Glomerular endothelial cell (primary cell): Measurements from ENCODE around the gene SLC16A8. TPM values are rescaled to one million over a fixed set of nuclear protein-coding genes. Genes with fewer than 3 reads are reported as not detected.

Experiments
- DNase-seq: peaks from one replicate; pipeline ENCODE4 v3.0.0-alpha.2; 2011; ENCODE audit warnings: low read depth, low spot score; ENCODE audit errors: extremely low read depth
- total RNA-seq: library from RNA; depleted of rRNA; stranded (reverse); fragments of >200 nt; gene quantifications from 2 replicates; pipeline ENCODE4 v1.2.3, GENCODE V29; 2015

SLC16A8 gene
- total RNA-seq, 1 donor from 2014 or later, result not detected

- no peak for DNase-seq
Measured at GRCh38 chr22:38074181-38075104, 9.5 kb downstream of the SLC16A8 start.

- DNase-seq, result no peak
Measured at GRCh38 chr22:38073150-38074130, 10.5 kb downstream of the SLC16A8 start.

GRCh38 chr22:38072322-38073149 lies 11.4 kb downstream of the SLC16A8 start:
- no peak for DNase-seq

GRCh38 chr22:38071421-38072321 lies 12.3 kb downstream of the SLC16A8 start:
- DNase-seq, result no peak

DNA sequence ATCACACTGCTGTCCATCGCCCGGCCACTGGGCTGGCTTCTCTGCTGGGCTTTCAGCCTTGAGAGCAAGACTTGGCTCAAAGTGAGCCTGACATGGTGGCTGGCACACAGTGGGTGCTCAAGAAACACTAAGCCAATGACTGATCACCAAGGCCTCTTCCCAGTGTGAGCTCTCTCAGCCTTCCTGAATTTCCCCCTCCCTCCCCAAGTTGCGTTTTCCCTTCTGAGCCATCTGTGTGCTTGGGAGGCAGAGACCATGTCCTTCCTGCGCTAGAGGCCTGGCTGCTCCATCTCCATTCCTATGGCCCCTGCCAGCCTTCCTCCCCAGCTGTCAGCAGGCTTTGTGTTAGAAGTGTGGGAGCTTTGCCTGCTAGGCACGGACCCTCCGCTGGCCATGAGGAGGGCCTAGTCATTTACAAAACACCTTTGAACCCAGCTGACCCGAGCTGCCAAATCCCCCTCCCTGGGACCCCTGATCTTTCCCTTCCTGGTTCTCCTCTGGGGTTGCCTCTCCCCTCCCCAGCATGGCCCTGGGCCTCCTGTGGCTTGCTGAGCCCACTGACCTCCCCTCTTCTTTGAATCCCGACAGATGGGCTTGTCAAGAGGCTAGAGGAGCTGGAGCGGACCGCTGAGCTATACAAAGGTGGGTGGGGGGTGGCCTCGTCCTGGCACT lies 13.6 kb downstream of the SLC16A8 start:
- DNase-seq, result no peak

- DNase-seq, result no peak
Measured at GRCh38 chr22:38069372-38070249, 14.4 kb downstream of the SLC16A8 start.

GRCh38 chr22:38068641-38069371 lies 15.2 kb downstream of the SLC16A8 start:
- DNase-seq, result no peak

DNA sequence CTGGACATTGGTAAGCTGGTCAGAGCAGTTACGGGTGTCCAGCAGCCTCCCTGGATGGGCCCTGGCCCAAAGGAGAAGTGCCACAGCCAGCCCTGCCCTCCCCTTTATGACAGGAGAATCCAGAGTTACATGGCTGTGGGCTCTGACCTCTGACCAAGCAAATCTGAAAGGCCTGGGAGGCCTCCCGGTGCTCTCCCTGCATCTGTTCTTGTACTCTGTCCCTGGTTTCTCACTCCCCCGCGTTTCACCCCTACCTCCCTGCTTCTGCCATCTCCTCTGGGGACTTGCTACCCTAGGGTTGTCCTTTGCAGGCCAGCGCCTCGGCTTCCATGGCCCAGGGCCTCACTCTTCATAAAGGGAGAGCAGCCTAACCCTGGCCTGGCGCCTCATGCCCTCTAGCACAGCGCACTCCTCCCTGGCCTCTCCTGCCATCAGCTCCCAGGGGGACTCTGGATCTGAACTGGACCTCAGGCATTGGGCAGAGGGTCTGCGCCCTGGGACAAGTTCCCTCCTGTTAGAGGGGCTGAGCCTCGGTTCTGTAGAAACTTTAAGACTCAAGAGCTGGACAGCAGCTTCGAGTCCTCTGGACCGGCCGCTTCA lies 16.1 kb downstream of the SLC16A8 start:
- no peak for DNase-seq

DNA sequence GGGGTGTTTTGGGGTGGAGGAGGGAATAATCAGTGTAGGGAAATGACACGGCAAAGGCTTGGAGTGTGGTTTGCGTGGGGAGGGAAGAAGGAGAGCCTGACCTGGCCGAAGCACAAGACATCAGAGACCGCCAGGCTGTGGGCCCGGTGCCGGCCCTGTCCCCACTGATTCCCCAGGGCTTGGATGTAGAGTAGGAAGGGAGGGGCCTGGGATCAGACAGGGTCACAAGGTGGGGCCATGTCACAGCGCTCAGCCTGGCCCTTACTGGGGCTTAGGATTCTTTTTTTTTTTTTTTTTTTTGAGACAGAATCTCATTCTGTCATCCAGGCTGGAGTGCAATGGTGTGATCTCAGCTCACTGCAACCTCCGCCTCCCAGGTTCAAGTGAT lies 17.0 kb downstream of the SLC16A8 start:
- DNase-seq, result no peak

DNA sequence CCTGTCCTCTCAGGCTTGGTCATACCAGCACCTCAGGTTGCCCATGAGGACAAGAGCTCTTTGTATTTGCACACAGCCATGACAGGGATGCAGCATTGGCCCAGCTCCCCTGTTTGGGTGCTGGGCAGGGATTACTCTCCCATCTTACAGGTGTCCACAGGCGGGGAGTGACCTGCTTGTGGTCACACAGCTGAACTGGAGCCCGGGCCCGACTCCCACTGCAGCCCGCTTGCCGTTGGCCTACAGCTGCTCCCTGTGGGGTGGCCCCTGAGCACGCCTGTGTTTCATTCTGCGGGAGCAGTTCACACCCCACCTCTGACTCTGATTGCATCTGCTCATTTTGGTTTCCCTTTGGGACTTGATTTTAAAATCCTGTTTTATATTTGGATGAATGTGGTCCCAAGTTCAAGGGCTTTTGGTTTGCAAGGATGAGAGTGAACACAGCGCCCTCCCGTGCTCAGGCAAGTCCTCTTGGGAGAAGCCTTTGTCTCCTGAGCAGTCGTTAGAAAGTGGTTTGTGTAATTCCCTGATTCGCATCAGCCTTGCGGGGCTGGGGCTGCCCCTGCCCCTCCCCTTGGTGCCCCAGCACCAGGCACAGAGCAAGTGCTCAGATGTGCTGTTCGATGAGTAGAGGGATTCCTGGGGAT lies 17.5 kb downstream of the SLC16A8 start:
- DNase-seq, result no peak

- DNase-seq, result no peak
Measured at GRCh38 chr22:38065539-38065938, 18.4 kb downstream of the SLC16A8 start.

GRCh38 chr22:38062791-38063190 lies 21.2 kb downstream of the SLC16A8 start:
- DNase-seq, result no peak

GRCh38 chr22:38056969-38057891 lies 26.8 kb downstream of the SLC16A8 start, which contains the start of gene PICK1:
TSS of gene PICK1 (plus strand) at chr22:38057404. CDS start at chr22:38057810, 406 bp downstream.
- no peak for DNase-seq

DNA sequence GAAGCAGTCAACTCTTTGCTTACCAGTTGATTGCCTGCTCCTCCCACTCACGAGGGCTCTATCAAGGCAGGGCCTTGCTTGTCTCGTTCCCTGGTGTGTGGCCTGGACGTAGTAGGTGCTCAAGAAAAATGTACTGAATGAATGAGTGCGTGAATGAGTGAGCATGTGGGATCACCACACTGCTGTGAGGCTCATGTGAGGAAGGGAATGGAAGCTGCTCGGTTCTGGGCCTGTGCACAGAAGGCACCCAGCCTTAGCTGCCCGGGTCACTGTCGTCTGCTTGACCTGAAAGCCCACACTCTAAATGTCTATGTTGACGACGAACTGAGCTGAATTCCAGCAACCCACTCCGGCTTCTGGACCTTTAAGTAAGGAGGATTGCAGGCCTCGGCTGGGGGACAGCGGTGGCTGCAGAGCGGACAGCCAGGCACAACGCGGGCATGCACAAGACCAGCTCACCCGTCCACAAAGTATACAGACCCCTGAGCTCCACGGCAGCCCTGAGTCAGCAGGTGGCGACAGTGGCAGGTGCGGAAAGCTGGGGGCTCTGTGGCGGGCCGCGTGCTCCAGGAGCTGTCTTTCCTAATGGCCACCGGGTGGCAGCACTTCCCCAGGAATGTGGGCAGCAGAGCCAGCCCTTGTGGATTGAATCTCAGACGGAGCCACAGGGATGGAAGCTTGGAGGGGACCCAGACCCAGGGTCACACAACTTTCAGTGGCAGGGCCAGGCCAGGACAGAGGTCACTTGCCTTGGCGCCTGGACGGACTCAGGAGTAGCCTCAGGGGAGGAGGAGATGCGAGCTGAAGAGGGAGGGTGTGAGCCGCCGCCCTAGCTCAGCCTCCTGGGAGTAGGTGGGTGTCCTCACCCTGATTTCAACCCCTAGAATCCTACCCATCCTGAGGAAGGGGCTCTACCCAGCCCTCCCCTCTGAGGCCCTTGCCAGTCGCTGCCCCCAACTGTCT lies 31.8 kb downstream of the SLC16A8 start:
- DNase-seq, result no peak
